Stimulated activated CD4-positive, alpha-beta T cell treated with anti-CD3 and anti-CD28 coated beads, Interleukin-12 subunit alpha, Interleukin-12 subunit beta, amount 100 ng/mL, for 24 hours (primary cell): ENCODE results near the gene PTEN.
A peak's percentile ranks its signal among the peaks of the same experiment; 100 is the strongest.
"Not testable (repeated sequence)": the region's sequence is repeated elsewhere in the genome, so short reads cannot be mapped to it uniquely, and the experiment has no call there.

Experiments
- DNase-seq, 2 experiments: peaks; one replicate each; pipeline ENCODE4 v3.0.0-alpha.2; 2020; ENCODE audit warnings: low read depth in 2 of 2

PTEN gene

GRCh38 chr10:87863053-87863943, at the start of gene PTEN, which contains the start of gene KLLN:
Gene PTEN (plus strand): TSS chr10:87863625. CDS start chr10:87864470, 845 bp downstream.
Gene KLLN (minus strand): TSS chr10:87863533. CDS start chr10:87862487, 1,046 bp downstream.
- DNase-seq: peak; percentile 73 to 74

GRCh38 chr10:87816163-87816897, 47.1 kb upstream of the PTEN start:
- DNase-seq: no peak

GRCh38 chr10:87816898-87817608, 46.4 kb upstream of the PTEN start:
- no peak for DNase-seq

GRCh38 chr10:87817609-87818504, 45.6 kb upstream of the PTEN start, which contains the start of gene ATAD1:
Gene ATAD1 (minus strand): TSS chr10:87818226. CDS start chr10:87814599, 3,627 bp downstream.
- DNase-seq: peak; percentile 80 to 81

GRCh38 chr10:87818505-87819288, 44.7 kb upstream of the PTEN start:
- DNase-seq: peak; percentile 50 to 62

- DNase-seq: no peak
These were observed 44.2 kb upstream of the PTEN start for GRCh38 chr10:87819289-87819585.

- DNase-seq: no peak
These were observed 36.8 kb upstream of the PTEN start for GRCh38 chr10:87826653-87827052.

GRCh38 chr10:87827681-87828080, 35.7 kb upstream of the PTEN start:
- DNase-seq: no peak

- DNase-seq: not testable (repeated sequence)
These were observed 34.4 kb upstream of the PTEN start for GRCh38 chr10:87829051-87829450.

- no peak for DNase-seq
These were observed 33.3 kb upstream of the PTEN start for GRCh38 chr10:87829986-87830729.

GRCh38 chr10:87836098-87836497, 27.3 kb upstream of the PTEN start:
- DNase-seq: no peak

GRCh38 chr10:87837445-87837844, 26.0 kb upstream of the PTEN start:
- DNase-seq: no peak

GRCh38 chr10:87838650-87839049, 24.8 kb upstream of the PTEN start:
- no peak for DNase-seq

GRCh38 chr10:87841186-87841585, 22.2 kb upstream of the PTEN start:
- DNase-seq: no peak

- DNase-seq: no peak
These were observed 21.2 kb upstream of the PTEN start for GRCh38 chr10:87842220-87842641.

GRCh38 chr10:87842776-87843497, 20.5 kb upstream of the PTEN start:
- no peak for DNase-seq

GRCh38 chr10:87843714-87844113, 19.7 kb upstream of the PTEN start:
- no peak for DNase-seq

- DNase-seq: no peak
These were observed 18.4 kb upstream of the PTEN start for GRCh38 chr10:87844837-87845623.
